Measurements from ENCODE around the gene SNTA1. TPM values are rescaled to one million over a fixed set of nuclear protein-coding genes. Genes with fewer than 3 reads are reported as not detected.
"Not testable (repeated sequence)": the region's sequence is repeated elsewhere in the genome, so short reads cannot be mapped to it uniquely, and the experiment has no call there.

The SNTA1 gene
- total RNA-seq, 2 experiments from 2014 or later = 5.6 to 5.8 TPM

DNA sequence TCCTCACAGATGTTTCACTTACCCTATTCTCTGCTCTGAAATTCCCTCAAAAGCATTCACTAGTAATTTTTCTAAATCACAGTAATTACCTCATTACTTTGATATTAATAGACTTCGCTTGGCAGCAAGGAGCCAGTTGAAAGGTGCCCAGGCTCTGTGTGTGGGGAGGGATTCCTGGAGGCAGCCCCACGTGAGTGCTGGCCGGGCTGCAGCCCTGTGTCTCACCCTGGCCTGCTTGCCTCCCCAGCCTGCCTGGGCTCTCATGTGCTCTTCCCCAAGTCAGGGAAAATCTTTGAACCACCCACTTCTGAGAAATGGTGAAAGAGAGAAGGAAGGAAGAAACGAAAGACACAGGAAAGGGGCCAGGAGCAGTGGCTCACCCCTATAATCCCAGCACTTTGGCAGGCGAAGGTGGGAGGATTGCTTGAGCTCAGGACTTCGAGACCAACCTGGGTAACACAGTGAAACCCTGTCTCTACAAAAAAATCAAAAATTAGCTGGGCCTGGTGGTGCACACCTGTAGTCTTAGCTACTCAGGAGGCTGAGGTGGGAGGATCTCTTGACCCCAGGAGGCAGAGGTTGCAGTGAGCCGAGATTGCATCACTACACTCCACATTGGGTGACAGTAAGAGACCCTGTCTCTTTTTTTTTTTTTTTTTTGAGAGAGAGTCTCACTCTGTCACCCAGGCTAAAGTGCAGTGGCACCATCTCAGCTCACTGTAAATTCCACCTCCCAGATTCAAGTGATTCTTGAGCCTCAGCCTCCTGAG lies 20.0 kb upstream of the SNTA1 start:
- no peak for DNase-seq
- Mint-ChIP-seq H3K27ac (no peak overlapping the region), H3K9me3 (no peaks in the 10 kb centered on the region), H3K27me3 (no peaks in the 10 kb centered on the region), H3K4me3 (no peak overlapping the region), H3K4me1 (ENCODE audit: low read depth) (no peaks in the 10 kb centered on the region), H3K36me3 (ENCODE audit: low read depth) (no peaks in the 10 kb centered on the region)
- ChIA-PET POLR2A (interaction anchor here (1.0 kb wide), 1 partner anchor 12 kb away, joined by 3 read pairs; no protein-coding TSS in a partner anchor), CTCF (interaction anchor here (0.6 to 1.7 kb wide), 2 partner anchors 11 to 150 kb away, joined by 3 to 5 read pairs; no protein-coding TSS in a partner anchor)
- TF ChIP-seq, protein P1, sequence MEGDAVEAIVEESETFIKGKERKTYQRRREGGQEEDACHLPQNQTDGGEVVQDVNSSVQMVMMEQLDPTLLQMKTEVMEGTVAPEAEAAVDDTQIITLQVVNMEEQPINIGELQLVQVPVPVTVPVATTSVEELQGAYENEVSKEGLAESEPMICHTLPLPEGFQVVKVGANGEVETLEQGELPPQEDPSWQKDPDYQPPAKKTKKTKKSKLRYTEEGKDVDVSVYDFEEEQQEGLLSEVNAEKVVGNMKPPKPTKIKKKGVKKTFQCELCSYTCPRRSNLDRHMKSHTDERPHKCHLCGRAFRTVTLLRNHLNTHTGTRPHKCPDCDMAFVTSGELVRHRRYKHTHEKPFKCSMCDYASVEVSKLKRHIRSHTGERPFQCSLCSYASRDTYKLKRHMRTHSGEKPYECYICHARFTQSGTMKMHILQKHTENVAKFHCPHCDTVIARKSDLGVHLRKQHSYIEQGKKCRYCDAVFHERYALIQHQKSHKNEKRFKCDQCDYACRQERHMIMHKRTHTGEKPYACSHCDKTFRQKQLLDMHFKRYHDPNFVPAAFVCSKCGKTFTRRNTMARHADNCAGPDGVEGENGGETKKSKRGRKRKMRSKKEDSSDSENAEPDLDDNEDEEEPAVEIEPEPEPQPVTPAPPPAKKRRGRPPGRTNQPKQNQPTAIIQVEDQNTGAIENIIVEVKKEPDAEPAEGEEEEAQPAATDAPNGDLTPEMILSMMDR (IDR thresholded peaks at IDR 0.05) = no peak
- ATAC-seq = no peak
- intact Hi-C loops (cut with micrococcal nuclease) = no loop called here

DNA sequence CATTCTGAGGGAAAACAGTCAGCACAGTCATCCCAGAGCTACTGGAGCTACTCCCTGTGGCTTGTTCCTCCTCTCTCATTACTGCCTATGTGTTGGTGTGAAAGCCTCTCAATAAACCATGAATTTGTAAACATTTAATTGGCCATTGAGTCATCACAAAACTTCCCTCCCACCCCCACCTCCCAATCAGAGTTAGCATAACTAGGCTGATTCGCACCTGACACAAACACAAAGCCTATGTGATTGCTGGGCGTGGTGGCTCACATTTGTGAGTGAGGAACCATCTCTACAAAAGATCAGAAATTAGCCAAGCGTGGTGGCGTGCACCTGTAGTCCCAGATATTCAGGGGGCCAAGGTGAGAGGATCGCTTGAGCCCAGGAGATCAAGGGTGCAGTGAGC lies 17.1 kb upstream of the SNTA1 start:
- TF ChIP-seq, protein P1 (IDR thresholded peaks at IDR 0.05) = no peak
- no peaks in the 10 kb centered on the region for H3K4me1 Mint-ChIP-seq (ENCODE audit: low read depth)
- DNase-seq (peak; percentile 10), ATAC-seq (no peak)
- no peaks in the 10 kb centered on the region for H3K36me3 Mint-ChIP-seq (ENCODE audit: low read depth)
- H3K9me3 Mint-ChIP-seq = no peaks in the 10 kb centered on the region
- intact Hi-C loops (cut with micrococcal nuclease) = no loop called here
- H3K27me3 Mint-ChIP-seq = no peaks in the 10 kb centered on the region
- POLR2A ChIA-PET = interaction anchor here (0.6 kb wide), 1 partner anchor 129 kb away, joined by 3 read pairs; no protein-coding TSS in a partner anchor
- CTCF ChIA-PET = interaction anchor here (0.8 kb wide), 1 partner anchor 207 kb away, joined by 3 read pairs; no protein-coding TSS in a partner anchor
- H3K4me3 Mint-ChIP-seq = no peak overlapping the region
- no peak overlapping the region for H3K27ac Mint-ChIP-seq

DNA sequence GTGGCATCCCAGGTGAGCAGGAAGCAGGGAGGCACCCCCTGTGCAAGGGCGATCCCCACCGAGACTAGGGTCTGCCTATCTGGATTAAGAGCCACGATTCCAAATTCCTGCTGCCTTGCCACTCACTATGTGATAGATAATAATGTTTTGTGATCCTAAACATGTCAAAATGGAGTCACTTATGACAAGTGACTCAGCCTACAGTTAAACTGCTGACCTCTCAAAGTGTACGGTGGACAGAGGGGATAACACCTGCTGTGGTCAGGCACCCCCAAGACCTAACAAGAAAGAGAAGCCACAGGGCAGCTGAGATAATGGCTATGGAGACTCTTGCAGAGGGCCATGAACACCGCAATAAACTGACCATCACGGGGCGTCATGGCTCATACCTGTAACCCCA lies 16.0 kb upstream of the SNTA1 start:
- POLR2A ChIA-PET = no interaction called here
- no peaks in the 10 kb centered on the region for H3K36me3 Mint-ChIP-seq (ENCODE audit: low read depth)
- CTCF ChIA-PET = no interaction called here
- intact Hi-C loops (cut with micrococcal nuclease) = loop anchor here (5.0 kb wide), 2 partner anchors 193 to 208 kb away; partner anchors contain the start of gene ACTL10
- ATAC-seq = no peak
- no peak overlapping the region for H3K4me3 Mint-ChIP-seq
- H3K4me1 Mint-ChIP-seq (ENCODE audit: low read depth) = no peaks in the 10 kb centered on the region
- no peak overlapping the region for H3K27ac Mint-ChIP-seq
- DNase-seq = no peak
- H3K9me3 Mint-ChIP-seq = no peaks in the 10 kb centered on the region
- no peaks in the 10 kb centered on the region for H3K27me3 Mint-ChIP-seq
- TF ChIP-seq, protein P1 (IDR thresholded peaks at IDR 0.05) = no peak

DNA sequence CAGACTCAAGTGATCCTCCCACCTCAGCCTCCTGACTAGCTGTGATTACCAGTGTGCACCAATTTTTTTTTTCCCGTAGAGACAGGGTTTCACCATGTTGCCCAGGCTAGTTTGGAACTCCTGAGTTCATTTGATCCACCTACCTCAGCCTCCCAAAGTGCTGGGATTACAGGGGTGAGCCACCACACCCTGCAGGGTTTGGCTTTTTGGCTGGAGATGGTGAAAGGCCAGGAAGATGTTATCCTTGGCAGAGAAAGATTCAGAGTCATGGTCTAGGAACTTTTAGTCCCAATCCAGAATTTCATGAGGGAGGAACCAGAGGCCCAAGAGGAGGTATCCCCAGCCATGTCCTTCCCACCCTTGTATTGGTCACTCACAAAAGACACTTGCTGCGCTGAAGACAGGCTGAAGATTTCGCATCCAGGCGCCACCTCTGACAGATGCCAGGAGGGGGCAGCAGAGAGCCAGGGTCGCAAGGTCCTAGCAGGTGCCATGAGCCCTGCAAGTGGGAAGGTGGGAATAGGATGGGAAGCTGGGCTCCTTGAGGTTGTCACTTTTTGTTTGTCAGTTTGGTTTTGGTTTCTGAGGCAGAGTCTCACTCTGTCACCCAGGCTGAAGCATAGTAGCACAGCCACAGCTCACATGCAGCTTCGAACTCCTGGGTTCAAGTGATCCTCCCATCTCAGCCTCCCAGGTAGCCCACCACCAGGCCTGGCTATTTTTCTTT lies 13.5 kb upstream of the SNTA1 start:
- CTCF ChIA-PET = interaction anchor here (0.6 to 1.4 kb wide), 19 partner anchors 9 to 395 kb away, joined by 3 to 24 read pairs (median 4); partner anchors contain the start of genes ACTL10 and CBFA2T2
- ATAC-seq = peak; percentile 97
- not testable (repeated sequence) for H3K27me3 Mint-ChIP-seq

More for the DNA sequence above, 13.5 kb upstream of the SNTA1 start:
- POLR2A ChIA-PET = interaction anchor here (1.0 kb wide), 1 partner anchor 211 kb away, joined by 3 read pairs; no protein-coding TSS in a partner anchor
- not testable (repeated sequence) for H3K27ac Mint-ChIP-seq; H3K4me3 Mint-ChIP-seq; H3K36me3 Mint-ChIP-seq (ENCODE audit: low read depth); H3K4me1 Mint-ChIP-seq (ENCODE audit: low read depth); H3K9me3 Mint-ChIP-seq
- TF ChIP-seq, protein P1 (IDR thresholded peaks at IDR 0.05) = peak; percentile 90
- intact Hi-C loops (cut with micrococcal nuclease) = loop anchor here (5.0 kb wide), 2 partner anchors 195 to 210 kb away; partner anchors contain the start of gene ACTL10
- DNase-seq = peak; percentile 87

Data from activated CD8-positive, alpha-beta T cell treated with anti-CD3 and anti-CD28 coated beads for 36 hours (primary cell).